CD4-positive, alpha-beta T cell treated with Interferon alpha-2 for 1 hour (primary cell): ENCODE data around the gene LTB4R.
"Not testable (repeated sequence)": the region's sequence is repeated elsewhere in the genome, so short reads cannot be mapped to it uniquely, and the experiment has no call there.

Source experiments
- DNase-seq, 2 donors: peaks; one replicate each; pipeline ENCODE4 v3.0.0-alpha.2; 2020 to 2022

LTB4R gene

DNA sequence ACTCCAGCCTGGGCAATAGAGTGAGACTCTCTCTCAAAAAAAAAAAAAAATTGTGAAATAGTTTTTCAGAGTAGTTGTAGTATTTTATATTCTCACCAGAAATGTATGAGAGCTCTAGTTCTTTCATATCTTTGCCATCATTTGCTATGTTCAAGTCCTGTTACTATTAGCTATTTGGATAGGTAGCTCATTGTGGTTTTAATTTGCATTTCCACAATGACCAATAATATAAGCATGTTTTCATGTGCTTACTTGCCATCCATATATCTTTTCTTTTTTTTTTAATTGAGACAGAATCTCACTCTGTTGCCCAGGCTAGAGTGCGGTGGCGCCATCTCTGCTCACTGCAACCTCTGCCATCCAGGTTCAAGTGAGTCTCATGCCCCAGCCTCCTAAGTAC lies 36.9 kb downstream of the LTB4R start:
- no peak for DNase-seq

GRCh38 chr14:24349742-24350141 lies 38.4 kb downstream of the LTB4R start:
- DNase-seq: no peak

GRCh38 chr14:24351517-24351916 lies 40.2 kb downstream of the LTB4R start:
- no peak for DNase-seq

GRCh38 chr14:24353559-24354481 lies 42.5 kb downstream of the LTB4R start:
- no peak for DNase-seq

- not testable (repeated sequence) for DNase-seq
Measured at GRCh38 chr14:24354482-24354825, 43.2 kb downstream of the LTB4R start.

DNA sequence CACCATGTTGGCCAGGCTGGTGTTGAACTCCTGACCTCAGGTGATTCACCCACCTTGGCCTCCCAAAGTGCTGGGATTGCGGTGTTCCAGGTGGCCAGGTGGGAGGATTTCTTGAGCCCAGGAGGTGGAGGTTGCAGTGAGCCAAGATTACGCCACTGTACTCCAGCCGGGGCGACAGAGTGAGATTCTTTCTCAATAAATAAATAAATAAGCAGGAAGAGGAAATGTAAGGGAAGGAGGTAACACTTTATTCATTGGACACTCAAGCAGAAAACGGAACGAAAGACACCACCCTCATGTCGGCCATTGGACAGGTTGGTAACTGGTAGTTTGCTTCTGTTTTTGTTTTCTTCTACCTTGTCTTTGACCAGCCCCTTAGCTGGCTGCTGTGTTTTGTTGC lies 43.7 kb downstream of the LTB4R start:
- no peak for DNase-seq

- DNase-seq: no peak
Measured at GRCh38 chr14:24356208-24356607, 44.9 kb downstream of the LTB4R start.

GRCh38 chr14:24360281-24360680 lies 49.0 kb downstream of the LTB4R start:
- DNase-seq: no peak

DNA sequence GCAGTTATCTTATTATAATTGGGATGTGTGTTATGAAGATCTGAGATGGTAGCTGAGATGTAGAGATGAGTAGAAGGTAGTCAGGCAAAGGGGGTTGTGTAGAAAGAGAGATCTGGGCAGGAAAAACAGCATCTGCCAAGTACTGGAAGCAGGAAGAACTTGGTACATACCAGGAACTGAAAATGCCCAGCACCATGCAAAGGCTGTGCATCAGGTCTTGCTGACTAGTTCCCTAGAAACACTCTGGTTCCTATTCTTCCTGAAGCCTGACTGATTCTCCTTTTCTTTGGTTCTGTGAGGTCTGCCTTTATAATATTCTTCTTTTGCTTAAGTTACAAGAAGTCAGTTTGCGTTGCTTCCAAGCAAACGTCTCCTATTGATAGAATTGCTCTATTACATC lies 50.0 kb downstream of the LTB4R start:
- DNase-seq: no peak

GRCh38 chr14:24362241-24362960 lies 51.1 kb downstream of the LTB4R start:
- no peak for DNase-seq

- DNase-seq: no peak
Measured at GRCh38 chr14:24363401-24363800, 52.1 kb downstream of the LTB4R start.

DNA sequence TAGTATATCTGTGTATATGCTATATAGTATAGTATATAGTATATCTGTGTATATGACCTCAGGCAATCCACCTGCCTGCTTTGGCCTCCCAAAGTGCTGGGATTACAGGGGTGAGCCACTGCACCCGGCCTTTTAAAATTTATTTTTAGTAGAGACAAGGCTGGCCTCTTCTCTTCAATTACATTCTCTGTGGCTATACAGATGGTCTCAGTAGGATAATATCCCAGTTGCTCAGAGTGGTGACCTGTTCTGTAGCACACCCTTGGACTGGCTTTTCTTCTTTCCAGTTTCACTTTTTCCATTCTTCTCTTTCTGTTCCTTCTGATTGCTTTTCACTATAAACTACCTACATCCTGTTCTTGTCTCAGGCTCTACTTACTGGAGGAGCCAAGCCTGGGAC lies 53.5 kb downstream of the LTB4R start:
- DNase-seq: no peak

GRCh38 chr14:24365600-24366412 lies 54.5 kb downstream of the LTB4R start:
- DNase-seq: peak; percentile 69 to 80

DNA sequence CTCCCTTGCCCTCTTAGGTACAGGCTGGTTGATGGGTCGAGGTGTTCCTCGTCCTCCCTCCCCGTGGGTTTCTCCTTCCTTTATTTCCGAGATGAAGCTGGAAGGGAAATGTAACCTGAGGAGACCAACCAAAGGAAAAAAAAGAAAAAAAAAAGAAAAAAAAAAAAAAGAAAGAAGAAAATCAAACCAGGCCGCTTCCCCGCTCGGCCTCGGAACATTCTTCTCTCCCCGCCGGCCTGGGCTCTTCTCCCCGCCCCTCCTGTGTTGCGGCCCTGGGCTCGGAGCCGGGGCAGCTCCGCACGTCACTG lies 55.1 kb downstream of the LTB4R start:
- no peak for DNase-seq

- DNase-seq: peak; percentile 21 to 79
Measured at GRCh38 chr14:24366721-24367513, 55.6 kb downstream of the LTB4R start.
